MCF 10A (cell line): ENCODE data around the gene SCRN1. TPM values are rescaled to one million over a fixed set of nuclear protein-coding genes. Genes with fewer than 3 reads are reported as not detected.

Experiments used
- BruUV-seq: library from RNA; stranded (reverse); fragments of 400-500 nt; replicated peaks from 2 replicates; lab custom pipeline; 2021; lab: Mats Ljungman, UMichigan
- CTCF ChIA-PET: fragments of 300-600 bp; sonication (Branson Sonifier 250); formaldehyde crosslinking; extraction: SDS; loops from one replicate; lab custom pipeline; 2021; ENCODE audit warnings: antibody characterized with exemption, inconsistent platforms; lab: Yijun Ruan, JAX
- POLR2A ChIA-PET: fragments of 300-600, 350-650 bp; sonication (Branson Sonifier 250); formaldehyde crosslinking; extraction: SDS; loops from one replicate; lab custom pipeline; 2020; ENCODE audit warnings: antibody characterized with exemption, inconsistent platforms; lab: Yijun Ruan, JAX
- DNase-seq: peaks from one replicate; pipeline ENCODE4 v3.0.0-alpha.2; 2018; ENCODE audit not compliant: unreplicated experiment
- H3K27ac Mint-ChIP-seq: one replicate; pipeline ENCODE4 v1.8.0; 2022; ENCODE audit warnings: mild to moderate bottlenecking, low read depth, mixed read lengths; ENCODE audit not compliant: unreplicated experiment
- H3K27me3 Mint-ChIP-seq: one replicate; pipeline ENCODE4 v1.8.0; 2022; ENCODE audit warnings: mixed read lengths; ENCODE audit not compliant: insufficient read depth, unreplicated experiment
- H3K36me3 Mint-ChIP-seq: one replicate; pipeline ENCODE4 v1.8.0; 2022; ENCODE audit warnings: mild to moderate bottlenecking, moderate library complexity, mixed read lengths; ENCODE audit not compliant: insufficient read depth, unreplicated experiment
- H3K4me1 Mint-ChIP-seq: one replicate; pipeline ENCODE4 v1.8.0; 2022; ENCODE audit warnings: mixed read lengths; ENCODE audit not compliant: insufficient read depth, unreplicated experiment
- H3K4me3 Mint-ChIP-seq: one replicate; pipeline ENCODE4 v1.8.0; 2022; ENCODE audit warnings: mild to moderate bottlenecking, moderate library complexity, mixed read lengths; ENCODE audit not compliant: unreplicated experiment
- H3K9me3 Mint-ChIP-seq: one replicate; pipeline ENCODE4 v1.8.0; 2022; ENCODE audit warnings: mixed read lengths; ENCODE audit not compliant: unreplicated experiment
- intact Hi-C: fragments of 100-400 bp; cut with micrococcal nuclease; formaldehyde crosslinking; loops from 2 replicates; pipeline ENCODE4 v1.14.1; 2022
- total RNA-seq: library from RNA; stranded (reverse); gene quantifications from 2 replicates; pipeline ENCODE4 v1.2.3, GENCODE V29; 2022
- TF ChIP-seq, protein P1 (sequence below): fragments of 200-600 bp; IDR thresholded peaks from one replicate; pipeline ENCODE4 v1.8.0; 2022; ENCODE audit warnings: antibody characterized with exemption, mild to moderate bottlenecking; ENCODE audit not compliant: unreplicated experiment

The SCRN1 gene
- total RNA-seq, 1 experiment from 2014 or later: 30.2 TPM

- peaks cover 6% of the 10 kb centered on the region for H3K36me3 Mint-ChIP-seq
- H3K27ac Mint-ChIP-seq: no peak overlapping the region
- ChIA-PET CTCF (interaction anchor here (0.7 to 0.9 kb wide), 2 partner anchors 16 to 26 kb away, joined by 3 read pairs; no protein-coding TSS in a partner anchor), POLR2A (no interaction called here)
- H3K27me3 Mint-ChIP-seq: no peaks in the 10 kb centered on the region
- H3K4me3 Mint-ChIP-seq: no peak overlapping the region
- TF ChIP-seq, protein P1, sequence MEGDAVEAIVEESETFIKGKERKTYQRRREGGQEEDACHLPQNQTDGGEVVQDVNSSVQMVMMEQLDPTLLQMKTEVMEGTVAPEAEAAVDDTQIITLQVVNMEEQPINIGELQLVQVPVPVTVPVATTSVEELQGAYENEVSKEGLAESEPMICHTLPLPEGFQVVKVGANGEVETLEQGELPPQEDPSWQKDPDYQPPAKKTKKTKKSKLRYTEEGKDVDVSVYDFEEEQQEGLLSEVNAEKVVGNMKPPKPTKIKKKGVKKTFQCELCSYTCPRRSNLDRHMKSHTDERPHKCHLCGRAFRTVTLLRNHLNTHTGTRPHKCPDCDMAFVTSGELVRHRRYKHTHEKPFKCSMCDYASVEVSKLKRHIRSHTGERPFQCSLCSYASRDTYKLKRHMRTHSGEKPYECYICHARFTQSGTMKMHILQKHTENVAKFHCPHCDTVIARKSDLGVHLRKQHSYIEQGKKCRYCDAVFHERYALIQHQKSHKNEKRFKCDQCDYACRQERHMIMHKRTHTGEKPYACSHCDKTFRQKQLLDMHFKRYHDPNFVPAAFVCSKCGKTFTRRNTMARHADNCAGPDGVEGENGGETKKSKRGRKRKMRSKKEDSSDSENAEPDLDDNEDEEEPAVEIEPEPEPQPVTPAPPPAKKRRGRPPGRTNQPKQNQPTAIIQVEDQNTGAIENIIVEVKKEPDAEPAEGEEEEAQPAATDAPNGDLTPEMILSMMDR: no peak
- no peak for DNase-seq
- no peaks in the 10 kb centered on the region for H3K4me1 Mint-ChIP-seq
- BruUV-seq: no TSS peak
- intact Hi-C loops: no loop called here
- no peaks in the 10 kb centered on the region for H3K9me3 Mint-ChIP-seq
These were observed 30.8 kb downstream of the SCRN1 start for GRCh38 chr7:29958667-29959358.

DNA sequence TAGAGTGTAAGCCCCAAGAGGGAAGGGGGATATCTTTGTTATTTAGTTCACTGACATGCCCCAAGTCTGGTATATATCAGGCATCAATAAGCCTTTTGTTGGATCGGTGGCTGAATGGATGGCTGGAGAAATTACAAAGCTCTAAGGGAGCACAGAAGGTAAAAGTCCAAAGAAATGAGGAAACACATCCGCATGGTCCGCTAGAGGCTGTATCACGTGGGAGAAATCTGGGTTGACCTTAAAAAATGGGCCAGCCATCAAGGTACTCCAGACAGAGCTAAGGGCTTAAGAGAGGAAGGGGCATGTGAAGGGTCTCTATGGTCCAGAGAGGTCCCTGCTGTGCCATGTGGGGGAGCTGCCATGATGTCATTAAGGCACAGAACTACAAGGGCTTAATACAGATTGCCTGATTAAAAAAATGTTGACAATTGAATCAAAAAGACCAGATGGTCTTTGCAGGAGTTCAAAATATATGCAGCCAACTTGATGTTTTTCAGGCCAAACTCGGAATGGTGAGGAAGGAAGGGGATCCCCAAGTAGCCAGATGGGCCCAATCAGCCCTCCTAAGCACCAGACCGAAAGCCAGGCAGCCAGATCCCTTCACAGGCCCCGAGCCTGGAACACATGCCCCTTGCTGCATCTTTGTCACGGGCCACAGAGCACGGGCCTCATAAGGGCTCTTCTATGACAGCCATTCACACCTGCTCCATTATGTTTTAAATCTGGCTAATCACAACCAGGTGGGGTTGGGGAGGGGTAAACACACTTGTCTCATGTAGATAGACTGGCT lies 31.9 kb downstream of the SCRN1 start:
- POLR2A ChIA-PET: no interaction called here
- intact Hi-C loops: no loop called here
- TF ChIP-seq, protein P1: no peak
- H3K27me3 Mint-ChIP-seq: no peaks in the 10 kb centered on the region
- CTCF ChIA-PET: interaction anchor here (0.6 to 1.8 kb wide), 3 partner anchors 9 to 107 kb away, joined by 3 to 4 read pairs (median 3); no protein-coding TSS in a partner anchor
- no peaks in the 10 kb centered on the region for H3K9me3 Mint-ChIP-seq
- H3K4me3 Mint-ChIP-seq: no peak overlapping the region
- no TSS peak for BruUV-seq
- H3K27ac Mint-ChIP-seq: no peak overlapping the region
- H3K4me1 Mint-ChIP-seq: no peaks in the 10 kb centered on the region
- H3K36me3 Mint-ChIP-seq: peaks cover 7% of the 10 kb centered on the region
- DNase-seq: no peak

- no peak overlapping the region for H3K4me3 Mint-ChIP-seq
- H3K27ac Mint-ChIP-seq: no peak overlapping the region
- BruUV-seq: no TSS peak
- ChIA-PET CTCF (interaction anchor here (0.6 to 1.8 kb wide), 3 partner anchors 8 to 594 kb away, joined by 3 to 4 read pairs (median 4); no protein-coding TSS in a partner anchor), POLR2A (interaction anchor here (0.7 kb wide), 1 partner anchor 71 kb away, joined by 3 read pairs; no protein-coding TSS in a partner anchor)
- TF ChIP-seq, protein P1: no peak
- H3K27me3 Mint-ChIP-seq: no peaks in the 10 kb centered on the region
- no peaks in the 10 kb centered on the region for H3K9me3 Mint-ChIP-seq
- DNase-seq: no peak
- intact Hi-C loops: no loop called here
- H3K4me1 Mint-ChIP-seq: no peaks in the 10 kb centered on the region
- peaks cover 18% of the 10 kb centered on the region for H3K36me3 Mint-ChIP-seq
These were observed 33.1 kb downstream of the SCRN1 start for GRCh38 chr7:29956487-29956836.
